BE2C (cell line): ENCODE measurements around the gene C21orf58.

Experiments used
- DNase-seq: peaks from one replicate; pipeline ENCODE4 v3.0.0-alpha.2; 2020
- H3K27me3 ChIP-seq: fragments of 250-450 bp; sonication (Bioruptor Pico); 2 replicates; pipeline ENCODE4 v1.5.1; 2020; ENCODE audit warnings: mild to moderate bottlenecking
- H3K36me3 ChIP-seq: fragments of 250-450 bp; sonication (Bioruptor Pico); 2 replicates; pipeline ENCODE4 v1.5.1; 2020; ENCODE audit warnings: mild to moderate bottlenecking
- H3K4me1 ChIP-seq: fragments of 250-450 bp; sonication (Bioruptor Pico); 2 replicates; pipeline ENCODE4 v1.5.1; 2020
- H3K4me3 ChIP-seq: 2 replicates; pipeline ENCODE4 v1.5.1; 2011; ENCODE audit warnings: low read depth, low read length
- H3K9me3 ChIP-seq: fragments of 250-450 bp; sonication (Bioruptor Pico); 2 replicates; pipeline ENCODE4 v1.5.1; 2020
- CTCF ChIP-seq: IDR thresholded peaks from 2 replicates; pipeline ENCODE4 v1.5.1; 2012; ENCODE audit warnings: mild to moderate bottlenecking, low read depth, low read length

Gene C21orf58

GRCh38 chr21:46355161-46356004, 31.7 kb upstream of the C21orf58 start:
- no peak for DNase-seq
- H3K36me3 ChIP-seq: peaks cover 54% of the 10 kb centered on the region
- TF ChIP-seq CTCF: no peak

GRCh38 chr21:46354518-46354917, 30.8 kb upstream of the C21orf58 start:
- H3K4me3 ChIP-seq: no peak overlapping the region
- peaks cover 62% of the 10 kb centered on the region for H3K36me3 ChIP-seq
- H3K9me3 ChIP-seq: no peaks in the 10 kb centered on the region
- H3K4me1 ChIP-seq: no peaks in the 10 kb centered on the region
- no peak for TF ChIP-seq CTCF
- no peaks in the 10 kb centered on the region for H3K27me3 ChIP-seq
- no peak for DNase-seq

More at GRCh38 chr21:46355161-46356004, 31.7 kb upstream of the C21orf58 start:
- no peaks in the 10 kb centered on the region for H3K9me3 ChIP-seq
- H3K4me1 ChIP-seq: no peaks in the 10 kb centered on the region
- H3K27me3 ChIP-seq: no peaks in the 10 kb centered on the region
- no peak overlapping the region for H3K4me3 ChIP-seq

GRCh38 chr21:46354046-46354445, 30.4 kb upstream of the C21orf58 start:
- Histone ChIP-seq H3K36me3 (peaks cover 65% of the 10 kb centered on the region), H3K4me1 (no peaks in the 10 kb centered on the region), H3K4me3 (no peak overlapping the region), H3K9me3 (no peaks in the 10 kb centered on the region), H3K27me3 (no peaks in the 10 kb centered on the region)
- DNase-seq: no peak
- no peak for TF ChIP-seq CTCF

- no peak for TF ChIP-seq CTCF
- Histone ChIP-seq H3K4me1 (no peaks in the 10 kb centered on the region), H3K4me3 (no peak overlapping the region), H3K36me3 (peaks cover 70% of the 10 kb centered on the region), H3K9me3 (no peaks in the 10 kb centered on the region), H3K27me3 (no peaks in the 10 kb centered on the region)
- DNase-seq: no peak
Measured at GRCh38 chr21:46352913-46353312, 29.2 kb upstream of the C21orf58 start.

- DNase-seq: no peak
- TF ChIP-seq CTCF: no peak
- H3K9me3 ChIP-seq: no peaks in the 10 kb centered on the region
- H3K4me3 ChIP-seq: no peak overlapping the region
- no peaks in the 10 kb centered on the region for H3K4me1 ChIP-seq
- H3K36me3 ChIP-seq: peaks cover 78% of the 10 kb centered on the region
- no peaks in the 10 kb centered on the region for H3K27me3 ChIP-seq
Measured at GRCh38 chr21:46352164-46352515, 28.5 kb upstream of the C21orf58 start.

GRCh38 chr21:46351476-46352163, 27.9 kb upstream of the C21orf58 start:
- Histone ChIP-seq H3K27me3 (no peaks in the 10 kb centered on the region), H3K4me3 (no peak overlapping the region), H3K9me3 (no peaks in the 10 kb centered on the region), H3K36me3 (peaks cover 82% of the 10 kb centered on the region), H3K4me1 (no peaks in the 10 kb centered on the region)
- DNase-seq: no peak
- TF ChIP-seq CTCF: no peak
